Naive thymus-derived CD4-positive, alpha-beta T cell (primary cell): ENCODE measurements around the gene TRAPPC10. TPM values are rescaled to one million over a fixed set of nuclear protein-coding genes. Genes with fewer than 3 reads are reported as not detected.

ENCODE experiments used
- ATAC-seq: fragments of 150-1000 bp; cut with Tn5 transposase; 2 replicates; pipeline ENCODE4 v1.10.0; 2021; ENCODE audit warnings: mild to moderate bottlenecking, moderate library complexity
- CTCF ChIA-PET: fragments of 350-600 bp; sonication (Branson Sonifier 250); formaldehyde crosslinking; loops from one replicate; lab custom pipeline; 2021; ENCODE audit warnings: antibody characterized with exemption; lab: Charles Lee
- POLR2A ChIA-PET: fragments of 350-600 bp; sonication (Branson Sonifier 250); formaldehyde crosslinking; loops from one replicate; lab custom pipeline; 2021; ENCODE audit warnings: antibody characterized with exemption, inconsistent platforms; lab: Charles Lee
- DNase-seq, 9 donors: peaks; one replicate each; pipeline versions ENCODE4 v3.0.0 to v3.0.0-alpha.2; 2020 to 2022; ENCODE audit warnings: mixed read lengths in 1 of 9
- H3K27ac ChIP-seq: one replicate; pipeline ENCODE4 v1.7.0; 2013; ENCODE audit warnings: mild to moderate bottlenecking, low read depth, low read length, moderate library complexity
- H3K27me3 ChIP-seq, 2 donors: one replicate each; pipeline ENCODE4 v1.7.0; 2013; ENCODE audit warnings: low read length in 2 of 2, mild to moderate bottlenecking in 2 of 2, moderate library complexity in 2 of 2; ENCODE audit not compliant: control insufficient read depth in 2 of 2, insufficient read depth in 2 of 2
- H3K36me3 ChIP-seq, 3 experiments: 1 replicate in 2 of 3; 2 replicates in 1 of 3; pipeline ENCODE4 v1.7.0; 2013; ENCODE audit warnings: low read length in 3 of 3, mild to moderate bottlenecking in 3 of 3, moderate library complexity in 1 of 3; ENCODE audit not compliant: insufficient read depth in 3 of 3, control insufficient read depth in 2 of 3
- H3K4me1 ChIP-seq, 2 donors: one replicate each; pipeline ENCODE4 v1.7.0; 2013; ENCODE audit warnings: low read length in 2 of 2, mild to moderate bottlenecking in 2 of 2, moderate library complexity in 1 of 2; ENCODE audit not compliant: control insufficient read depth in 2 of 2, insufficient read depth in 2 of 2
- H3K4me3 ChIP-seq: 2 replicates; pipeline ENCODE4 v1.7.0; 2013; ENCODE audit warnings: mild to moderate bottlenecking, low read length
- H3K9me3 ChIP-seq, 3 experiments: 1 replicate in 2 of 3; 2 replicates in 1 of 3; pipeline ENCODE4 v1.7.0; 2013; ENCODE audit warnings: low read length in 3 of 3; ENCODE audit not compliant: control insufficient read depth in 2 of 3
- H3K27ac Mint-ChIP-seq, 9 donors: one replicate each; pipeline ENCODE4 v1.8.0; 2020 to 2022; ENCODE audit warnings: mixed read lengths in 9 of 9, mild to moderate bottlenecking in 8 of 9, moderate library complexity in 5 of 9, inconsistent platforms in 2 of 9
- H3K27me3 Mint-ChIP-seq, 5 donors: one replicate each; pipeline ENCODE4 v1.8.0; 2021 to 2022; ENCODE audit warnings: mixed read lengths in 5 of 5, mild to moderate bottlenecking in 1 of 5
- H3K36me3 Mint-ChIP-seq, 5 donors: one replicate each; pipeline ENCODE4 v1.8.0; 2020 to 2022; ENCODE audit warnings: mixed read lengths in 5 of 5, mild to moderate bottlenecking in 3 of 5, inconsistent platforms in 1 of 5
- H3K4me1 Mint-ChIP-seq, 7 donors: one replicate each; pipeline ENCODE4 v1.8.0; 2020 to 2022; ENCODE audit warnings: mixed read lengths in 7 of 7, mild to moderate bottlenecking in 3 of 7, inconsistent platforms in 1 of 7
- H3K4me3 Mint-ChIP-seq, 10 donors: one replicate each; pipeline ENCODE4 v1.8.0; 2020 to 2022; ENCODE audit warnings: mild to moderate bottlenecking in 10 of 10, mixed read lengths in 10 of 10, moderate library complexity in 6 of 10, inconsistent platforms in 2 of 10
- H3K9me3 Mint-ChIP-seq, 11 donors: one replicate each; pipeline ENCODE4 v1.8.0; 2020 to 2022; ENCODE audit warnings: mixed read lengths in 11 of 11, mild to moderate bottlenecking in 4 of 11, inconsistent platforms in 1 of 11, moderate library complexity in 1 of 11
- intact Hi-C, 2 donors: fragments of 100-400 bp; cut with micrococcal nuclease; formaldehyde crosslinking; loops; one replicate each; pipeline ENCODE4 v1.15.1; 2023
- polyA plus RNA-seq, 2 donors: library from polyadenylated mRNA; unstranded; fragments of 300-500 nt; fragmentation: Illumina TruSeq; gene quantifications; one replicate each; pipeline ENCODE4 v1.2.3, GENCODE V29; 2021
- total RNA-seq, 6 experiments: library from RNA in 5 of 6; stranded (reverse) in 5 of 6; gene quantifications; 1 replicate in 5 of 6; 2 replicates in 1 of 6; pipeline ENCODE4 v1.2.3 and lab custom pipeline; 2021 to 2026

TRAPPC10 gene
- total and polyA plus RNA-seq, 7 experiments from 2014 or later: 15.6 to 119 (median 93.2) TPM

GRCh38 chr21:44013380-44014088 lies 1.4 kb downstream of the TRAPPC10 start:
- H3K27me3 ChIP-seq: no peaks in the 10 kb centered on the region
- Mint-ChIP-seq H3K9me3 (peaks cover 0 to 2% (median 0%) of the 10 kb centered on the region in 11 donors), H3K4me3 (peak overlapping the region; percentile 87 to 97 (median 93)), H3K4me1 (peaks cover 49 to 66% (median 61%) of the 10 kb centered on the region in 7 donors), H3K36me3 (peaks cover 0 to 10% (median under 1%) of the 10 kb centered on the region in 5 donors), H3K27me3 (no peaks in the 10 kb centered on the region), H3K27ac (peak overlapping the region; percentile 90 to 96 (median 94))
- H3K36me3 ChIP-seq: no peaks in the 10 kb centered on the region
- intact Hi-C loops: loop anchor here in 1 of 2 donors (2.0 to 10.0 kb wide), 8 partner anchors 13 to 1041 kb away; partner anchors contain the start of genes PKNOX1, SUMO3 and UBE2G2
- H3K9me3 ChIP-seq: no peaks in the 10 kb centered on the region
- peaks cover 35 to 46% of the 10 kb centered on the region in 2 donors for H3K4me1 ChIP-seq
- ATAC-seq (peak; percentile 40), DNase-seq (peak in 8 of 9 donors; percentile 16 to 53 (median 40))
- ChIA-PET POLR2A (interaction anchor here (0.6 to 5.3 kb wide), 11 partner anchors 9 to 1001 kb away, joined by 3 to 46 read pairs (median 3); no protein-coding TSS in a partner anchor), CTCF (no interaction called here)
- peak overlapping the region; percentile 63 for H3K4me3 ChIP-seq
- peak overlapping the region; percentile 92 for H3K27ac ChIP-seq

- H3K27me3 ChIP-seq: no peaks in the 10 kb centered on the region
- H3K9me3 Mint-ChIP-seq: peaks cover 0 to 2% (median 0%) of the 10 kb centered on the region in 11 donors
- CTCF ChIA-PET: interaction anchor here (0.6 kb wide), 1 partner anchor 20 kb away, joined by 6 read pairs; no protein-coding TSS in a partner anchor
- no peak for ATAC-seq
- H3K4me3 ChIP-seq: no peak overlapping the region
- H3K27ac Mint-ChIP-seq: peak overlapping the region in 8 of 9 donors; percentile 68 to 92 (median 84)
- H3K36me3 Mint-ChIP-seq: peaks cover 0 to 5% (median 0%) of the 10 kb centered on the region in 5 donors
- no peaks in the 10 kb centered on the region for H3K9me3 ChIP-seq
- peak overlapping the region; percentile 45 for H3K27ac ChIP-seq
- no peaks in the 10 kb centered on the region for H3K27me3 Mint-ChIP-seq
- peaks cover 64 to 92% (median 83%) of the 10 kb centered on the region in 7 donors for H3K4me1 Mint-ChIP-seq
- POLR2A ChIA-PET: interaction anchor here (1.4 to 2.2 kb wide), 4 partner anchors 10 to 325 kb away, joined by 3 to 9 read pairs (median 5); no protein-coding TSS in a partner anchor
- intact Hi-C loops: loop anchor here in 1 of 2 donors (10.0 kb wide), 1 partner anchor 917 kb away; no protein-coding TSS in a partner anchor
- H3K4me1 ChIP-seq: peaks cover 63 to 66% of the 10 kb centered on the region in 2 donors
- H3K36me3 ChIP-seq: no peaks in the 10 kb centered on the region
- no peak for DNase-seq
- peak overlapping the region in 8 of 10 donors; percentile 30 to 75 (median 50) for H3K4me3 Mint-ChIP-seq
Observed at GRCh38 chr21:44017601-44018000, 5.5 kb downstream of the TRAPPC10 start.

GRCh38 chr21:44018127-44018526 lies 6.0 kb downstream of the TRAPPC10 start:
- Mint-ChIP-seq H3K36me3 (peaks cover 0 to 4% (median 0%) of the 10 kb centered on the region in 5 donors), H3K27ac (peak overlapping the region in 8 of 9 donors; percentile 68 to 92 (median 84)), H3K4me1 (peaks cover 68 to 96% (median 84%) of the 10 kb centered on the region in 7 donors), H3K9me3 (peaks cover 0 to 2% (median 0%) of the 10 kb centered on the region in 11 donors), H3K4me3 (peak overlapping the region in 9 of 10 donors; percentile 30 to 80 (median 51)), H3K27me3 (no peaks in the 10 kb centered on the region)
- no peak for ATAC-seq
- H3K9me3 ChIP-seq: no peaks in the 10 kb centered on the region
- H3K4me3 ChIP-seq: no peak overlapping the region
- POLR2A ChIA-PET: interaction anchor here (1.4 to 2.2 kb wide), 4 partner anchors 11 to 324 kb away, joined by 3 to 9 read pairs (median 5); no protein-coding TSS in a partner anchor
- CTCF ChIA-PET: interaction anchor here (0.7 kb wide), 1 partner anchor 42 kb away, joined by 6 read pairs; no protein-coding TSS in a partner anchor
- peaks cover 66 to 68% of the 10 kb centered on the region in 2 donors for H3K4me1 ChIP-seq
- intact Hi-C loops: loop anchor here in 1 of 2 donors (10.0 kb wide), 1 partner anchor 917 kb away; no protein-coding TSS in a partner anchor
- H3K27ac ChIP-seq: peak overlapping the region; percentile 45
- H3K27me3 ChIP-seq: no peaks in the 10 kb centered on the region
- DNase-seq: no peak
- peaks cover 0 to under 1% (median 0%) of the 10 kb centered on the region in 3 experiments for H3K36me3 ChIP-seq

GRCh38 chr21:44018813-44019567 lies 6.9 kb downstream of the TRAPPC10 start:
- Mint-ChIP-seq H3K4me1 (peaks cover 63 to 95% (median 81%) of the 10 kb centered on the region in 7 donors), H3K36me3 (peaks cover 0 to 3% (median 0%) of the 10 kb centered on the region in 5 donors), H3K27ac (peak overlapping the region; percentile 65 to 92 (median 86)), H3K27me3 (no peaks in the 10 kb centered on the region), H3K4me3 (peak overlapping the region; percentile 35 to 80 (median 66)), H3K9me3 (no peaks in the 10 kb centered on the region)
- POLR2A ChIA-PET: interaction anchor here (1.4 to 2.3 kb wide), 4 partner anchors 8 to 66 kb away, joined by 4 to 9 read pairs (median 5); partner anchors contain the start of gene TRAPPC10
- CTCF ChIA-PET: interaction anchor here (0.6 to 0.7 kb wide), 2 partner anchors 43 to 49 kb away, joined by 6 read pairs; no protein-coding TSS in a partner anchor
- H3K36me3 ChIP-seq: peaks cover 0 to 3% (median 0%) of the 10 kb centered on the region in 3 experiments
- H3K9me3 ChIP-seq: no peaks in the 10 kb centered on the region
- H3K4me3 ChIP-seq: peak overlapping the region; percentile 16
- no peak for DNase-seq
- no peaks in the 10 kb centered on the region for H3K27me3 ChIP-seq
- H3K27ac ChIP-seq: peak overlapping the region; percentile 45
- H3K4me1 ChIP-seq: peaks cover 69 to 72% of the 10 kb centered on the region in 2 donors
- ATAC-seq: peak; percentile 34
- intact Hi-C loops: loop anchor here in 1 of 2 donors (10.0 kb wide), 1 partner anchor 916 kb away; no protein-coding TSS in a partner anchor

- intact Hi-C loops: loop anchor here in 1 of 2 donors (10.0 kb wide), 1 partner anchor 915 kb away; no protein-coding TSS in a partner anchor
- no peaks in the 10 kb centered on the region for H3K27me3 Mint-ChIP-seq
- H3K27me3 ChIP-seq: no peaks in the 10 kb centered on the region
- H3K4me3 ChIP-seq: peak overlapping the region; percentile 16
- peak overlapping the region; percentile 65 to 92 (median 86) for H3K27ac Mint-ChIP-seq
- H3K4me1 ChIP-seq: peaks cover 69 to 71% of the 10 kb centered on the region in 2 donors
- ATAC-seq (no peak), DNase-seq (no peak)
- peak overlapping the region; percentile 32 for H3K27ac ChIP-seq
- no peaks in the 10 kb centered on the region for H3K9me3 Mint-ChIP-seq
- peaks cover 0 to 3% (median 0%) of the 10 kb centered on the region in 3 experiments for H3K36me3 ChIP-seq
- ChIA-PET CTCF (interaction anchor here (0.6 kb wide), 1 partner anchor 49 kb away, joined by 6 read pairs; no protein-coding TSS in a partner anchor), POLR2A (interaction anchor here (2.0 to 2.3 kb wide), 3 partner anchors 8 to 65 kb away, joined by 4 to 9 read pairs (median 6); partner anchors contain the start of gene TRAPPC10)
- peak overlapping the region in 9 of 10 donors; percentile 15 to 80 (median 67) for H3K4me3 Mint-ChIP-seq
- H3K4me1 Mint-ChIP-seq: peaks cover 61 to 95% (median 81%) of the 10 kb centered on the region in 7 donors
- H3K36me3 Mint-ChIP-seq: peaks cover 0 to 3% (median 0%) of the 10 kb centered on the region in 5 donors
- no peaks in the 10 kb centered on the region for H3K9me3 ChIP-seq
Observed at GRCh38 chr21:44019568-44019958, 7.5 kb downstream of the TRAPPC10 start.
